Measurements from ENCODE around the gene KCND3.

DNA sequence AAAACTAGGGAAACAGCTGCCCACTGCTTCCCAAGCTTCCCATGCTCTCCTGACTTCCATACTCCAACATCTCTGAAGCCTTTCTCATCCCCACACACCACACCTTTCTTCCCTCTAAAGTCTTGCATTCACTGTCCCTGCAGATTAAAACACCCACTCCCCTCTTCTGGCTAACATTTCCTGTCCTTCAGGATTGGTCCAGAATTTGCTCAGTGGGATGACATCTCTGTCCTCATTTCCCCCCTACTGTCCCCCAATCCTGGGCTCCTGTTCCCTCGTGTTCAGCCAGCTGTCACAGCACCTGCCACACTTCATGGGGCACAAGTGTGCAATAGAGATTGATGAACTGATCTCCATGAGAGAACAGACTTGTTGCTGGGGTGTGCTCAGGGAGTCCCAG lies 82.7 kb downstream of the KCND3 start:
- TF ChIP-seq RARB (CRISPR knock-in tag; IDR thresholded peaks at IDR 0.05) (no peak), ZFP30 (CRISPR knock-in tag; IDR thresholded peaks at IDR 0.05) (no peak), TCF4 (CRISPR knock-in tag; IDR thresholded peaks at IDR 0.05; ENCODE audit: borderline replicate concordance) (no peak), BACH2 (CRISPR knock-in tag; IDR thresholded peaks at IDR 0.05; ENCODE audit: borderline replicate concordance) (no peak), ARNTL (CRISPR knock-in tag; IDR thresholded peaks at IDR 0.05; ENCODE audit: borderline replicate concordance, low read depth) (no peak), ESRRG (CRISPR knock-in tag; IDR thresholded peaks at IDR 0.05) (no peak)
- TF ChIP-seq, protein P1, sequence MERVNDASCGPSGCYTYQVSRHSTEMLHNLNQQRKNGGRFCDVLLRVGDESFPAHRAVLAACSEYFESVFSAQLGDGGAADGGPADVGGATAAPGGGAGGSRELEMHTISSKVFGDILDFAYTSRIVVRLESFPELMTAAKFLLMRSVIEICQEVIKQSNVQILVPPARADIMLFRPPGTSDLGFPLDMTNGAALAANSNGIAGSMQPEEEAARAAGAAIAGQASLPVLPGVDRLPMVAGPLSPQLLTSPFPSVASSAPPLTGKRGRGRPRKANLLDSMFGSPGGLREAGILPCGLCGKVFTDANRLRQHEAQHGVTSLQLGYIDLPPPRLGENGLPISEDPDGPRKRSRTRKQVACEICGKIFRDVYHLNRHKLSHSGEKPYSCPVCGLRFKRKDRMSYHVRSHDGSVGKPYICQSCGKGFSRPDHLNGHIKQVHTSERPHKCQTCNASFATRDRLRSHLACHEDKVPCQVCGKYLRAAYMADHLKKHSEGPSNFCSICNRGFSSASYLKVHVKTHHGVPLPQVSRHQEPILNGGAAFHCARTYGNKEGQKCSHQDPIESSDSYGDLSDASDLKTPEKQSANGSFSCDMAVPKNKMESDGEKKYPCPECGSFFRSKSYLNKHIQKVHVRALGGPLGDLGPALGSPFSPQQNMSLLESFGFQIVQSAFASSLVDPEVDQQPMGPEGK (CRISPR knock-in tag; IDR thresholded peaks at IDR 0.05; ENCODE audit: borderline replicate concordance), result no peak
- TF ChIP-seq, protein P2, sequence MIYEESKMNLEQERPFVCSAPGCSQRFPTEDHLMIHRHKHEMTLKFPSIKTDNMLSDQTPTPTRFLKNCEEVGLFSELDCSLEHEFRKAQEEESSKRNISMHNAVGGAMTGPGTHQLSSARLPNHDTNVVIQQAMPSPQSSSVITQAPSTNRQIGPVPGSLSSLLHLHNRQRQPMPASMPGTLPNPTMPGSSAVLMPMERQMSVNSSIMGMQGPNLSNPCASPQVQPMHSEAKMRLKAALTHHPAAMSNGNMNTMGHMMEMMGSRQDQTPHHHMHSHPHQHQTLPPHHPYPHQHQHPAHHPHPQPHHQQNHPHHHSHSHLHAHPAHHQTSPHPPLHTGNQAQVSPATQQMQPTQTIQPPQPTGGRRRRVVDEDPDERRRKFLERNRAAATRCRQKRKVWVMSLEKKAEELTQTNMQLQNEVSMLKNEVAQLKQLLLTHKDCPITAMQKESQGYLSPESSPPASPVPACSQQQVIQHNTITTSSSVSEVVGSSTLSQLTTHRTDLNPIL (CRISPR knock-in tag; IDR thresholded peaks at IDR 0.05; ENCODE audit: low read depth), result no peak
- TF ChIP-seq, protein P3, sequence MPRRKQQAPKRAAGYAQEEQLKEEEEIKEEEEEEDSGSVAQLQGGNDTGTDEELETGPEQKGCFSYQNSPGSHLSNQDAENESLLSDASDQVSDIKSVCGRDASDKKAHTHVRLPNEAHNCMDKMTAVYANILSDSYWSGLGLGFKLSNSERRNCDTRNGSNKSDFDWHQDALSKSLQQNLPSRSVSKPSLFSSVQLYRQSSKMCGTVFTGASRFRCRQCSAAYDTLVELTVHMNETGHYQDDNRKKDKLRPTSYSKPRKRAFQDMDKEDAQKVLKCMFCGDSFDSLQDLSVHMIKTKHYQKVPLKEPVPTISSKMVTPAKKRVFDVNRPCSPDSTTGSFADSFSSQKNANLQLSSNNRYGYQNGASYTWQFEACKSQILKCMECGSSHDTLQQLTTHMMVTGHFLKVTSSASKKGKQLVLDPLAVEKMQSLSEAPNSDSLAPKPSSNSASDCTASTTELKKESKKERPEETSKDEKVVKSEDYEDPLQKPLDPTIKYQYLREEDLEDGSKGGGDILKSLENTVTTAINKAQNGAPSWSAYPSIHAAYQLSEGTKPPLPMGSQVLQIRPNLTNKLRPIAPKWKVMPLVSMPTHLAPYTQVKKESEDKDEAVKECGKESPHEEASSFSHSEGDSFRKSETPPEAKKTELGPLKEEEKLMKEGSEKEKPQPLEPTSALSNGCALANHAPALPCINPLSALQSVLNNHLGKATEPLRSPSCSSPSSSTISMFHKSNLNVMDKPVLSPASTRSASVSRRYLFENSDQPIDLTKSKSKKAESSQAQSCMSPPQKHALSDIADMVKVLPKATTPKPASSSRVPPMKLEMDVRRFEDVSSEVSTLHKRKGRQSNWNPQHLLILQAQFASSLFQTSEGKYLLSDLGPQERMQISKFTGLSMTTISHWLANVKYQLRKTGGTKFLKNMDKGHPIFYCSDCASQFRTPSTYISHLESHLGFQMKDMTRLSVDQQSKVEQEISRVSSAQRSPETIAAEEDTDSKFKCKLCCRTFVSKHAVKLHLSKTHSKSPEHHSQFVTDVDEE (CRISPR knock-in tag; IDR thresholded peaks at IDR 0.05), result no peak

Data from SK-N-SH treated with all-trans-retinoic acid at 6 μM for 48 hours (cell line).